Measurements from ENCODE around the gene IPO13.

GRCh38 chr1:43971336-43971980 is 24.7 kb downstream of the IPO13 start:
- no peak for TF ChIP-seq CTCF (conservative IDR thresholded peaks at IDR 0.05)
- no peak for TF ChIP-seq ZFX (IDR thresholded peaks at IDR 0.05)

Data from C4-2B (cell line).